Epithelial cell of esophagus (primary cell): Measurements from ENCODE around the gene SMCO1.

ENCODE experiments used
- DNase-seq: peaks from one replicate; pipeline ENCODE4 v3.0.0; 2010; ENCODE audit warnings: low read depth
- H3K4me3 ChIP-seq: 2 replicates; pipeline ENCODE4 v1.5.1; 2011; ENCODE audit warnings: mild to moderate bottlenecking, low read length, control low read depth
- TF ChIP-seq, protein P1 (sequence below): IDR thresholded peaks from 2 replicates; pipeline ENCODE4 v1.5.1; 2011; ENCODE audit warnings: low read depth, mild to moderate bottlenecking, low read length, control low read depth, inconsistent platforms; ENCODE audit not compliant: insufficient read depth; ENCODE audit errors: missing control alignments

The SMCO1 gene

DNA sequence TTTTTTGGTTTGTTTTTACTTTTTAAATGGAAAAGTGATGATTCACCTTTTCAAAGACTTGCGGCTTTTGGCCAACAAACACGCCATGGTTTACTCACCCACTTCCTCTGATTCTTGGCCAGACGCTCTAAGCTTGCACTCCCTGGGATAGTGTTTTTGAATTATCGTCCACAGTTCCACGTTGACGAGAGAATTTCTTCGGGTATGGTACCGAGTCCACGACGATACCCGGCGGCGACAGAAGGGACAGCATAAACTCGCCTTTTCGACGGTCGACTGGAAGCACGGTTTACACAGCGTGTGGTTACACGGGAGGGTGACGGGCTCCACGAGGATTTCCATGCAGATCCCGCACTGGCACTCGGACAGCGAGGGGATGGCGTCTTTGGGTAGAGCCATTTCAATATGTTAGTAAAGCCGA is 12.4 kb downstream of the SMCO1 start:
- DNase-seq = peak; percentile 88
- peak overlapping the region; percentile 82 for H3K4me3 ChIP-seq
- TF ChIP-seq, protein P1, sequence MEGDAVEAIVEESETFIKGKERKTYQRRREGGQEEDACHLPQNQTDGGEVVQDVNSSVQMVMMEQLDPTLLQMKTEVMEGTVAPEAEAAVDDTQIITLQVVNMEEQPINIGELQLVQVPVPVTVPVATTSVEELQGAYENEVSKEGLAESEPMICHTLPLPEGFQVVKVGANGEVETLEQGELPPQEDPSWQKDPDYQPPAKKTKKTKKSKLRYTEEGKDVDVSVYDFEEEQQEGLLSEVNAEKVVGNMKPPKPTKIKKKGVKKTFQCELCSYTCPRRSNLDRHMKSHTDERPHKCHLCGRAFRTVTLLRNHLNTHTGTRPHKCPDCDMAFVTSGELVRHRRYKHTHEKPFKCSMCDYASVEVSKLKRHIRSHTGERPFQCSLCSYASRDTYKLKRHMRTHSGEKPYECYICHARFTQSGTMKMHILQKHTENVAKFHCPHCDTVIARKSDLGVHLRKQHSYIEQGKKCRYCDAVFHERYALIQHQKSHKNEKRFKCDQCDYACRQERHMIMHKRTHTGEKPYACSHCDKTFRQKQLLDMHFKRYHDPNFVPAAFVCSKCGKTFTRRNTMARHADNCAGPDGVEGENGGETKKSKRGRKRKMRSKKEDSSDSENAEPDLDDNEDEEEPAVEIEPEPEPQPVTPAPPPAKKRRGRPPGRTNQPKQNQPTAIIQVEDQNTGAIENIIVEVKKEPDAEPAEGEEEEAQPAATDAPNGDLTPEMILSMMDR = no peak

DNA sequence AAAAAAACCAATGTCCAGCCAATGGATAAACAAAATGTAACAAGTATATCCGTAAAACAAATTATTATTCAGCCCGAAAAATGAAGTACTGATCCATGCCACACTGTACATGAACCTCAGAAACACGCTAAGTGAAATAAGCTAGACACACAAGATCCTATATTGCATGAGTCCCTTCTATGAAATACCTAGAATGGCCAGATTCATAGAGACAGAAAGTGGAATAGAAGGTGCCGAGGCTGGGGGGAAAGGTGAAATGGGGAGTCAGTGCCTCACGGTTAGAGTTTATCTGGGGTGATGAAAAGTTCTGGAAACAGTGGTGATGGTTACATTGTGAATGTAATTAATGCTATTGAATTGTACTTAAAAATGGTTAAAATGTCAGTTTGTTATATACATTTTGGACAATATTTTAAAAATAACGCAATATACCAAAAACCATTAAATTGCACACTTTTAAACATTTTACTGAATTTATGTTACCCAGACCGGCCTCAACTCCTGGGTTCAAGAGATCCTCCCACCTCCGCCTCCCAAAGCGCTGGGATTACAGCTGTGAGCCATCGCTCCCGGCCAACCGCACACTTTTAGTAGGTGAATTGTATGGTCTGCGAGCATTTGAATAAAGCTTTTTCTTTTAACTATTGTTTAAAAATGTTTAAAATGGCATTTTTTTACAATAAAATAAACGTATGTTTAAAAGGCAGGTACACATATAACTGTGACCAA is 13.7 kb downstream of the SMCO1 start:
- peak overlapping the region; percentile 82 for H3K4me3 ChIP-seq
- DNase-seq = peak; percentile 48
- TF ChIP-seq, protein P1 = no peak

DNA sequence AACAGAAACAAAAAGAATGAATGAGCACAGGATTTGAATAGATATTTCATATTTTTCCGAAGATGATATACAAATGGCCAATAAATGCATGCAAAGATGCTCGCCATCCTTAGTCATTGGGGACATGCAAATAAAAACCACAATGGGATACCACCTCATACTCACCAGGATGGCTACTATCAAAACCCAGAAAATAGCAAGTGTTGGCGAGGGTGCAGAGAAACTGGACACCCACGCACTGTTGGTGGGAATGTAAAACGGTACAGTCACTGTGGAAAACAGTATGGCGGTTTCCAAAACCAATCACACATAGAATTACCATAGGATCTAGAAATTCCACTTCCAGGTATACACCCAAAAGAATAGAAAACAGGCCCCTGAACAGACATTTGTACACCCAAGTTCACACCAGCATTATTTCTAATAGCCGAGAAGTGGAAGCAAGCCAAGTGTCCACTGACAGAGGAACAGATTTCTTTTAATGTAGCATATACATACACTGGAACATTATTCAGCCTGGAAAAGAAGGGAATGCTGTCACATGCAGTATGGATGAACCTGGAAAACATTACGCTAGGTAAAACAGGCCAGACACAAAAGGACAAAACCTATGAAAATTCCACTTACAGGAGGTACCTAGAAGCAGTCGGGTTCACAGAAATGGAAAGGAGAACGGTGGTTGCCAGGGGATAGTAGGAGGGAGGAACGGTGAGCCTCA is 15.2 kb downstream of the SMCO1 start:
- H3K4me3 ChIP-seq = peak overlapping the region; percentile 44
- TF ChIP-seq, protein P1 = no peak
- DNase-seq = no peak

DNA sequence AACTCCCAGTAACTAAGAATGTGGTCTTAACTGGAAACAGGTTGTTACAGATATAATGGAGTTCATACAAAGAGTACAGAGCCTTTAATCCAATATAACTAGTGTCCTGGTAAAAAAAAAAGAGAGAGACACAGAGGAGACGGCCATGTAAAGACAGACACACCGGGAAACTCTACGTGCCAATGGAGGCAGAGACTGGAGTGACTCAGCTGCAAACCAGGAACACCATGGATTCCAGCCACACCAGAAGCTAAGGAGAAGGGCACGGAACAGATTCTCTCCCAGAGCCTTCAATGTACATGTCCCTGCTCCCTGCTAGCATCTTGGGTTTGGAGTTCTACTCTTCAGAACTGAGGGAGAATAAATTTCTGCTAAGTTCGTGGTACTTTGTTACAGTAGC is 16.1 kb downstream of the SMCO1 start:
- no peak for DNase-seq
- no peak overlapping the region for H3K4me3 ChIP-seq
- TF ChIP-seq, protein P1 = no peak

DNA sequence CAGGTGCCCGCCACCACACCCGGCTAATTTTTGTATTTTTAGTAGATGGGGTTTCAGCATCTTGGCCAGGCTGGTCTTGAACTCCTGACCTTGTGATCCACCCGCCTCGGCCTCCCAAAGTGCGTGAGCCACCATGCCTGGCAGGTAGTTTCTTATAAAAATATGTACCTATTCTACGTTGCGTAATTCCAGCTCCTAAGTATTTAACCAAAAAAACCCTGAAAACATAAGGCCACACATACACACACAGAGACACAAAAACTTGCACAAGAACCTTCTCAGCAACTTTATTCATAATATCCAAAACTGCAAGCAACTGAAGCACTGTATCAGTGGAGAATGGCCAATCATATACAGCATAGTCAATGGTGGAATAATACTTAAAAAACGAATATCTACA is 16.8 kb downstream of the SMCO1 start:
- no peak overlapping the region for H3K4me3 ChIP-seq
- TF ChIP-seq, protein P1 = no peak
- DNase-seq = no peak

DNA sequence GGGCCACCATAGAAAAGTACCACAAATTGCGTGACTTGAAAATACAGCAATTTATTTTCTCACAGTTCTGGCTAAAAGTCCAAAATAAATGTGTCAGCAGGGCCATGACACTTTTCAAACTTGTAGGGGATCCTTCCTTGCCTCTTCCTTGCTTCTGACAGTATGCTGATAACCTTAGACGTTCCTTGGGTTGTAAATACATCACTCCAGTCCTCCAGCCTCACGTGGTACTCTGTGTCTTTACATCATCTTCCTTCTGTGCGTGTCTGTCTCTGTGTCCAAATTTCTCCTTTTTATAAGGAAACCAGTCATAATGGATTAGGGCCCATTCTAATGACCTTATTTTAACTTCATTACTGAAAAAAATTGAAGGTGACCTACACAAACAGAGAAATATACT is 19.0 kb downstream of the SMCO1 start:
- TF ChIP-seq, protein P1 = no peak
- no peak for DNase-seq

More for the DNA sequence above, 19.0 kb downstream of the SMCO1 start:
- H3K4me3 ChIP-seq = no peak overlapping the region
